IPS-NIHi7 (cell line): ENCODE data around the gene DOCK4.
A peak's percentile ranks its signal among the peaks of the same experiment; 100 is the strongest.

Experiments
- DNase-seq: peaks from one replicate; pipeline ENCODE4 v3.0.0; 2012; ENCODE audit warnings: mixed read lengths; ENCODE audit errors: extremely low spot score

Gene DOCK4

GRCh38 chr7:112160130-112160770, 45.9 kb downstream of the DOCK4 start:
- no peak for DNase-seq

GRCh38 chr7:112159351-112159750, 46.8 kb downstream of the DOCK4 start:
- DNase-seq, result no peak

- no peak for DNase-seq
These were observed 49.1 kb downstream of the DOCK4 start for GRCh38 chr7:112157072-112157471.

GRCh38 chr7:112156412-112156811, 49.8 kb downstream of the DOCK4 start:
- no peak for DNase-seq

GRCh38 chr7:112154690-112155089, 51.5 kb downstream of the DOCK4 start:
- no peak for DNase-seq

- DNase-seq, result no peak
These were observed 54.0 kb downstream of the DOCK4 start for GRCh38 chr7:112152186-112152585.

- DNase-seq, result no peak
These were observed 55.2 kb downstream of the DOCK4 start for GRCh38 chr7:112150823-112151641.

GRCh38 chr7:112149734-112150133, 56.5 kb downstream of the DOCK4 start:
- DNase-seq, result no peak

GRCh38 chr7:112147793-112148361, 58.3 kb downstream of the DOCK4 start:
- no peak for DNase-seq

GRCh38 chr7:112145206-112145605, 61.0 kb downstream of the DOCK4 start:
- no peak for DNase-seq

- no peak for DNase-seq
These were observed 61.7 kb downstream of the DOCK4 start for GRCh38 chr7:112144284-112145059.

- DNase-seq, result no peak
These were observed 62.6 kb downstream of the DOCK4 start for GRCh38 chr7:112143582-112143981.

GRCh38 chr7:112143136-112143535, 63.1 kb downstream of the DOCK4 start:
- no peak for DNase-seq

- no peak for DNase-seq
These were observed 65.6 kb downstream of the DOCK4 start for GRCh38 chr7:112140600-112140999.

- DNase-seq, result no peak
These were observed 67.3 kb downstream of the DOCK4 start for GRCh38 chr7:112138938-112139337.

- no peak for DNase-seq
These were observed 67.8 kb downstream of the DOCK4 start for GRCh38 chr7:112138325-112138852.

- DNase-seq, result peak; percentile 27
These were observed 68.8 kb downstream of the DOCK4 start for GRCh38 chr7:112137141-112138101.

GRCh38 chr7:112136271-112137008, 69.8 kb downstream of the DOCK4 start:
- DNase-seq, result no peak

- no peak for DNase-seq
These were observed 70.4 kb downstream of the DOCK4 start for GRCh38 chr7:112135815-112136214.

GRCh38 chr7:112134039-112134438, 72.2 kb downstream of the DOCK4 start:
- DNase-seq, result no peak
